ENCODE data around the gene SSTR5. TPM values are rescaled to one million over a fixed set of nuclear protein-coding genes. Genes with fewer than 3 reads are reported as not detected.

The SSTR5 gene
- total RNA-seq, 2 donors from 2014 or later = not detected

DNA sequence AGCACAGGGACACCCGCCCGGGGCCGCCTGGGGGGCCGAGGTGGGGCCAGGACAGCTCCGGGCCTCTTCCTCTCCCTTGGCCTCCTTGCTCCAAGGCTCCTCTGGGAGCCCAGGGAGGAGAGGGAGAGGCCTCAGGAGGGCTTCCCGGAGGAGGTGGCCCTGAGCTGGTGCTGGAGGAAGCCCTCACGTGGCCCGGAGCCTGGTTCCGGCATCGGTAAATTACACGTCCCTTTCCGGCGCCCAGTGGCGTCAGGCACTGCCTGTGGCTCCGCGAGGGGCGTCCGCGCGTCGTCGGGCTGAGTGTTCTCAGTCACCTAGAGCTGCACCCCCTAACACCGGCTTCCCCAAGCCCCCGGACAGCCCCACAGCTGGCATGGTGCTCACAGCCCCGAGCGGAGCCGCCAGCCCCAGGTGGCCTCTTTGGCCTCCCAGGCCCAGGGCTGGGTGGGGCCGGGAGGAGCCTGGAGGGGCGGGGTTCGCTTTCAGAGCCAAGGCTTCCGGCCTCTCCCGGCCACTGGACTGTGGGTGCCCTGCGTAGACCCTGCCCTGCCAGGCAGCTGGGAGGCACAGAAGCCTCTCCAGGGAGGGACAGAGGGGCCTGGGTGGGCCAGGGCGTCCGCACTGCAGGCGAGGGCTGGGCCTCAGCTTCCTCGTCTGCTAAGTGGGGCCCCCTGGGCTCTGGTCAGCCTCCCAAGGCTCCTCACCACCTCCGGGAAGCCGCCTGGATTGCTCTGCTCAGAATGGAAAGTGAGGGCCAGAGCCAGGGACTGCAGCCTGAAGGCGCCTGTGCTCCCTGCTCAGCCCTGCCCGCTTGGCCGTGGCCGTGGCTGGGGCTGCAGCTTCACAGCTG, 27.9 kb upstream of the SSTR5 start:
- no peaks in the 10 kb centered on the region for H3K27me3 Mint-ChIP-seq
- H3K4me1 Mint-ChIP-seq = no peaks in the 10 kb centered on the region
- no peak for DNase-seq
- no peaks in the 10 kb centered on the region for H3K36me3 Mint-ChIP-seq (ENCODE audit: low read depth)
- no peak for ATAC-seq
- no peak overlapping the region for H3K4me3 Mint-ChIP-seq
- no peaks in the 10 kb centered on the region for H3K9me3 ChIP-seq (ENCODE audit: control insufficient read depth, low read length, poor library complexity, severe bottlenecking)
- H3K27ac Mint-ChIP-seq = no peak overlapping the region

DNA sequence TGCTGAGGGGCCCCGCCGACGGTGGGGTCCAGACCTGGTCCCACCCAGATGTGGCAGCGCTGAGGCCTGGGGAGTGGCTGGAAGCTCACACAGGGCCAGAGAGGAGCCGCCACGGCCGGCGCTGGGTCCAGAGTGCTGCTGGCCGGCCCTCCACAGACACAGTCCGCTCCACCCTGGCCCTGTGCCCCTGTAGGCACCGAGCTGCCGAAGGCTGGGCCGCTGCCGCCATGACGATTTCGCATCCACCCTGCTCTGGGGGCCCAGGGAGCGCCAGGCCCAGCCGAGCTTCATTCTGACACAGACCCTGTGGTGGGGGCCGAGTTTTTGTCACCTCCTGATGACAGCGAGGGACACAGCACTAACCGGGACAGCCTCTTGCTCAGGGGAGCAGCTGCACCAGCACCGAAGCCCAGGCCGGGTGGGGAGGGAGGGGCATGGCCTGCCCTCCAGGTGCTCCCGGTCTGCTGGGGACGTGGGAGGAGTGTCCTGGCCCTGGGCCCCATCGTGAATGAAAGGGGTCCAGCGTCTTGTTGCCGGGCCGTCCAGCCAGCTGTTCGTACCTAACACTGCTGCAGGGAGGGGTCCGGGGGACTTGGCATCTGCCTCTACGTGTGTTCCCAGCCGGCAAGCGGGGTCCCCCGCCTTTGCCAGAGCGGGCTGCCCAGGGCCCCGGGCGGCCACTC, 27.1 kb upstream of the SSTR5 start:
- no peaks in the 10 kb centered on the region for H3K9me3 ChIP-seq (ENCODE audit: control insufficient read depth, low read length, poor library complexity, severe bottlenecking)
- ATAC-seq = no peak
- Mint-ChIP-seq H3K27me3 (no peaks in the 10 kb centered on the region), H3K36me3 (ENCODE audit: low read depth) (no peaks in the 10 kb centered on the region), H3K4me3 (no peak overlapping the region), H3K27ac (no peak overlapping the region), H3K4me1 (no peaks in the 10 kb centered on the region)
- DNase-seq = no peak

DNA sequence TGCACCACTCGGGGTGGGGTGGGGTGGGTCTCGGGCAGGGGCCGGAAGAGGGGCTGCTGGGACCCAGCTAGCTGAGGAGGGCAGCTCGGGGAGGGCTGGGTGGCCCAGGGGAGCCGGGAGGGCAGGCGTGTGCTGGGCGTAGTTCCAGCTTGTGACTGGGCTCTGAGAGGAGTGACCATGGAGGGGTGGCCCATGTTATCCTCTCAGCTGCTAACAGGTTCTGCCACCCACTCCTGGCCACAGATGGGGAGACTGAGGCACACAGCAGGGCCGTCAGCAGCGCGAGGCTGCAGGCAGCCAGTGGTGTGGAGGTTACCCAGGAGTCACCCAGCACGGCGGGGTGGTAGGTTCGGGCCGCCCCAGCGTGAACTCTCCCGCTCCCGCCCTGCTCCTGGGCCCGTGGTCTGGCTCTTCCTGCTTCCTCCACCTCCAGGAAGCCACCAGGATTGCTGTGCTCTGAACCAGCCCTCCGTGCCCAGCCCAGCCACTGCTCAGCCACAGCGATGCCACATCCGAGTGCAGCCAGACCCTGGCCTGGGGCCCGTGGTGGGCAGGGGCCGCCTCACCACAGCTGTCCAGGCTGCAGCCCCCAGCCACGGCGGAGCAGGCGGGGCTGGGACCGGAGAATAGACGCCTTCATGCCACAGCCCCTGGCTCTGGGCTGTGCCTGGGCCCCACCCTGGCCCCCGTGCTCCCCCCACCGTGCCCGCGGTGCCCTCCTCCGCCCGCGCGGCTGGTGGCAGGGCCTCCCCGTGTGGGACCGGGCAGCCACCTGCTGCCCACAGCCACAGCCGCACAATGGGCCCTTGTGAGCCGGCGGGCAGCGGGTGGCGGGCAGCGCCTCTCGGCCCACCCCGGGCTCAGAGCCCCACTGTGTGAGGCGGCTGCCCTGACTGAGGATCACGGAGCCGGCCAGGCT, 26.3 kb upstream of the SSTR5 start:
- Mint-ChIP-seq H3K4me3 (no peak overlapping the region), H3K27me3 (no peaks in the 10 kb centered on the region), H3K36me3 (ENCODE audit: low read depth) (no peaks in the 10 kb centered on the region), H3K4me1 (no peaks in the 10 kb centered on the region), H3K27ac (no peak overlapping the region)
- no peak for ATAC-seq
- no peaks in the 10 kb centered on the region for H3K9me3 ChIP-seq (ENCODE audit: control insufficient read depth, low read length, poor library complexity, severe bottlenecking)
- DNase-seq = no peak

DNA sequence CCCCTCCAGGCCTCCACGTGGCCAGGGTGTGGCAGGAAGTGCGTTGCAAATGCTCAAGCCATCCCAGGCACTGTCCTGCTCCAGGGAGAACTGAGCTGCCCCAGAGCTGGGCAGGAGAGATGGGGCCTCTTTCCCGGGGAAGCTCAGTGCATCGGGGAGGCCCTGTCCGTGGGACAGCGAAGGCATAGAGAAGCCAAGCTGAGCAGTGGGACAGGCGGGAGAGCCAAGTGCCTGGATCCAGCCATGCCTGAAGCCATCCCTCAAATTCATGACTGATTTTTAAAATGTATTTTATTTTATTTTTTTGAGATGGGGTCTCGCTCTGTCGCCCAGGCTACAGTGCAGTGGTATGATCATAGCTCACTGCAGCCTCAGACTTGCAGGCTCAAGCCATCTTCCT, 25.4 kb upstream of the SSTR5 start:
- H3K4me1 Mint-ChIP-seq = no peaks in the 10 kb centered on the region
- DNase-seq (no peak), ATAC-seq (no peak)
- no peak overlapping the region for H3K4me3 Mint-ChIP-seq
- H3K9me3 ChIP-seq (ENCODE audit: control insufficient read depth, low read length, poor library complexity, severe bottlenecking) = no peaks in the 10 kb centered on the region
- H3K27ac Mint-ChIP-seq = no peak overlapping the region
- no peaks in the 10 kb centered on the region for H3K36me3 Mint-ChIP-seq (ENCODE audit: low read depth)
- H3K27me3 Mint-ChIP-seq = no peaks in the 10 kb centered on the region

DNA sequence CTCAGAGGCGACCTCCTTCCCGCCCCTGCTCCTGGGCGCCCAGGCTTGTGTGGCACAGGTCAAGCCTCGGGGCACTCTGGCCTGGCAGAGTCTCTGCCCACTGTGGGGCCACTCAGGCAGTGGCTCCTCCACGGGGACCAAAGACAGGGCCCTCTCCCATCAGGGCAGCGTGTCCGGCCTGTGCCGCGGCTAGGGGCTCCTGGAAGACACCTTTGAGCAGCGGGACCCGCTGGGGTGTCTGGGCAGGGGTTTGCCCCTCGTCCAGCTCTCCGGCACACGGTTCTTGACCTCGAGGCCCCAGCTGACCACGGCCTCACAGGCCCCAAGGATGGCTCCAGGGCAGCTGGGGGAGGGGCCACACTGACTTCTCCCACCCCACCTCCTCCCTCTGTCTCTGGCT, 24.7 kb upstream of the SSTR5 start:
- H3K9me3 ChIP-seq (ENCODE audit: control insufficient read depth, low read length, poor library complexity, severe bottlenecking) = no peaks in the 10 kb centered on the region
- H3K4me3 Mint-ChIP-seq = no peak overlapping the region
- H3K27ac Mint-ChIP-seq = no peak overlapping the region
- ATAC-seq (no peak), DNase-seq (no peak)
- H3K36me3 Mint-ChIP-seq (ENCODE audit: low read depth) = no peaks in the 10 kb centered on the region
- no peaks in the 10 kb centered on the region for H3K27me3 Mint-ChIP-seq
- no peaks in the 10 kb centered on the region for H3K4me1 Mint-ChIP-seq

DNA sequence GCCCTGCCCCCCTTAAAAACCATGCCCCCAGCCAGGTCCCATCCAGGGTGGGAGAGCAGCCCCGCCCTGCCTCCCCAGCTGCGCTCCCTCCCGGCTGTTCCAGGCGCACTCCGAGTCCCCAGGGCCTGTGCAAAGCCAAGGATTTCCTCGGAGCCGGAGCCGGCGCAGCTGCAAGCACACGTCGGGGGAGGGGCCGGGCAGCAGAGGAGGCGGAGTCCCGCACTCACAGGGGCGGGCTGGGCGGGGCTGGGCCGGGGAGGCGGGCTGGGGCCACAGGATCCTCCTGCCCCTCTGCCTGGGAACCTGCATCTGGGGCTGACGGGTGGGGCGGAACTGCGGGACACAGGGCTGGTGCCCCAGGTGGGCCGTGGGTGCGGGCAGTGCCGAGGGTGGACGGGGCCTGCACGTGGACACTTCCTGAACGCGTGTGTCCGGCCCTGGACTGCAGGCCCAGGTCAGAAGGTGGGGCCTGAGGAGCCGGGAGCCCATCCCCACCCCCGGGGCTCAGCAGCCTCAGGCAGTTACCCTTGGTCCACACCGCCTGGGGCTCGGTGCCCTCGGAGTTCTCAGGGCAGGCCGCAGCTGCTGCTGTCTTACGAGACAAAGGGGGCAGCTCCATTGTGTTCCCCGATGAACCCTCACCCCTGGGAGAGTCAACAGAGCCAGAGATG, 24.0 kb upstream of the SSTR5 start:
- Mint-ChIP-seq H3K36me3 (ENCODE audit: low read depth) (no peaks in the 10 kb centered on the region), H3K27me3 (no peaks in the 10 kb centered on the region), H3K4me1 (no peaks in the 10 kb centered on the region), H3K27ac (no peak overlapping the region), H3K4me3 (no peak overlapping the region)
- ATAC-seq = no peak
- no peaks in the 10 kb centered on the region for H3K9me3 ChIP-seq (ENCODE audit: control insufficient read depth, low read length, poor library complexity, severe bottlenecking)
- DNase-seq = no peak

DNA sequence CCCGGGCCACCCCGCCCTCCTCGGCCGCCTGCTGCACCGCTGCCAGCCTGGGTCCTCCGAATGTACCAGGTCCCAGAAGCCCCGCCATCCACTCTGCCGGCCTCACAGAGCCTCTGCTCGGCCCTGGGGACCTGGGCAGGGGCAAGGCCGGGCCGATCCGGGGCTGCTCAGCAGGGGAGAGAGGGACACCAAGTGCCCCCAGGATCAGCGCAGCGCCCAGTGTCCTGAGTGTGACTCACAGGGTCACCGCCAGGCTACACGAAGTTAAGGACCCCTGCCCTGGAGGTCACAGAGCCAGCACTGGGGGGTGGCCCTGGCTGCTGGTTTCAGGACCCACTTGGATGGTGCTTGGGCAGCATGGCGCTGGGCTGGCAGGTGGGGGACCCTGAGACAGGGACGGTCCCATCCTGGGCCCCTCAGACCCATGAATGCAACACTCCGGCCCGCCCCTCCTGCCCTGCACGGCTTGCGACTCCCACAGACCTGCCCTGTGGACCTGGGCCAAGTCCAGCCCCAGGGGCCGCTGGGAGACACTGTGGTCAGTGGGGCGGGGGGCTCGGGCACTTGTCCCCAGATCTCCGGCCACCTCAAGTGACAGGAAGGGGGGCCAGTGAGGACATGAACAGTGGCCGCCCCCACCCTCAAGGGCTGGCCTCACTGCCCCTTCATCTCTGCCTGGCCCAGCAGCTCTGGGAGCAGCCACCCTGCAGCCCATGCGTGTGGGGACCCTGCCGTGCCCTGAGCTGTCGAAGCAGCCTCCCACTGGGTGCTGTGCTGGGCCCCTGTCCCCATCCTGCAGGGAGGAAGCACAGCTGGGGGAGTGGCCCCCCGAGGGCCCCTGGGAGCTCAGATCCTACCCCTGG, 23.2 kb upstream of the SSTR5 start:
- Mint-ChIP-seq H3K27me3 (no peaks in the 10 kb centered on the region), H3K4me3 (no peak overlapping the region), H3K36me3 (ENCODE audit: low read depth) (no peaks in the 10 kb centered on the region), H3K4me1 (no peaks in the 10 kb centered on the region), H3K27ac (no peak overlapping the region)
- H3K9me3 ChIP-seq (ENCODE audit: control insufficient read depth, low read length, poor library complexity, severe bottlenecking) = no peaks in the 10 kb centered on the region
- DNase-seq (no peak), ATAC-seq (no peak)

DNA sequence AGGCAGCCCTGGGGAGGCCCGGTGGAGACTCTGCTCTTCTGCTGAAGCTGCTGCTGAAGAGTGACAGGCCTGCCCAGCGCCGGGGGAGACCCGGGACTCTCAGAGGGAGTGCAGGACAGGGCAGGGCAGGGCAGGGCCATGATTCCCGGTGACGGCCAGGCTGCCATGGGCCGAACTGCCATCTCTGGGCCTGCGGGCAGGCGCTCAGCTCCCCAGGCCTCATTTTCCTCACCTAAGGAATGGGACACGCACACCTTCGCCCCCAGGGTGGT, 22.6 kb upstream of the SSTR5 start:
- no peaks in the 10 kb centered on the region for H3K27me3 Mint-ChIP-seq
- no peak for ATAC-seq
- DNase-seq = no peak
- no peak overlapping the region for H3K4me3 Mint-ChIP-seq
- no peaks in the 10 kb centered on the region for H3K36me3 Mint-ChIP-seq (ENCODE audit: low read depth)
- H3K27ac Mint-ChIP-seq = no peak overlapping the region
- no peaks in the 10 kb centered on the region for H3K4me1 Mint-ChIP-seq
- no peaks in the 10 kb centered on the region for H3K9me3 ChIP-seq (ENCODE audit: control insufficient read depth, low read length, poor library complexity, severe bottlenecking)

DNA sequence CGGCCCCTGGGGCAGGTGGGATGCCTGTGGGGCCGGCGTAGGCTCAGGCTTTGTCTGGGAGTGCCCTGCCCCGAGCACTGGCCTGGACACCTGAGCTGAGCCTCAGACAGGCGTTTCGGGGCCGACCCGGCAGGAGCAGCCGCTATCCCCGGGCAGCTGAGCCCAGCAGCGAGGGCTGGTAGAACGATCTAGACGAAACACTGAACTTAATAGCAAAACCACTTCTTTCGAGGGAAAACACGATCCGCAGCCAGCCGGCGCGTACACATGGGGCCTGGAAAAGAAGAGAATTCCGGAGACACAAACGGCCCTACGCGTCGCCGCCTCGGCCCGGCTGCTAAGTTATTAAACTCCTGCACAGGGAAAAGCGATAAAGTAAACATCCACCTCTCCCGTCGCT, 22.0 kb upstream of the SSTR5 start:
- peaks cover 2% of the 10 kb centered on the region for H3K4me1 Mint-ChIP-seq
- ATAC-seq = no peak
- H3K4me3 Mint-ChIP-seq = no peak overlapping the region
- H3K27me3 Mint-ChIP-seq = no peaks in the 10 kb centered on the region
- no peaks in the 10 kb centered on the region for H3K9me3 ChIP-seq (ENCODE audit: control insufficient read depth, low read length, poor library complexity, severe bottlenecking)
- H3K27ac Mint-ChIP-seq = no peak overlapping the region
- DNase-seq = no peak
- no peaks in the 10 kb centered on the region for H3K36me3 Mint-ChIP-seq (ENCODE audit: low read depth)

DNA sequence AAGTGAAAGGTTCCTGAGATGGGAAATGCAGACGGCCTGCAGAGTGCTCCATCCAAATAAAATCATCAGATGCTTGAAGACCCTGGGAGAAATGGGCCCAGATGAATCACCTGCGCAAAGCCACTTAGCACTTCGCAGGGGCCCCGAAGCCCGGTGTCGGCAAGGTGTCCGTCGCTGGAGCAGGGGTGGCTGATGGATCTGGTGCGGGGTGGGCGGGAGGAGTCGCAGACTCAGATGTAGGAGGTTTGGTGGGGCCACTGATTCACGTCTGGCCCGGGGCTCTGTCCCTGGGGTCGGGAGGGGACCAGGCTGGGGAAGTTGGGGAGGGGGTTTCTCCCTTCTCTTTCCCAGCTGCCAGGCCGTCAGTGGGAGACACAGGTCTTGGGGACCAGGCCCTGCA, 21.6 kb upstream of the SSTR5 start:
- H3K36me3 Mint-ChIP-seq (ENCODE audit: low read depth) = no peaks in the 10 kb centered on the region
- no peak overlapping the region for H3K27ac Mint-ChIP-seq
- no peak overlapping the region for H3K4me3 Mint-ChIP-seq
- no peaks in the 10 kb centered on the region for H3K9me3 ChIP-seq (ENCODE audit: control insufficient read depth, low read length, poor library complexity, severe bottlenecking)
- no peaks in the 10 kb centered on the region for H3K27me3 Mint-ChIP-seq
- no peak for DNase-seq
- H3K4me1 Mint-ChIP-seq = peaks cover 2% of the 10 kb centered on the region
- ATAC-seq = no peak

DNA sequence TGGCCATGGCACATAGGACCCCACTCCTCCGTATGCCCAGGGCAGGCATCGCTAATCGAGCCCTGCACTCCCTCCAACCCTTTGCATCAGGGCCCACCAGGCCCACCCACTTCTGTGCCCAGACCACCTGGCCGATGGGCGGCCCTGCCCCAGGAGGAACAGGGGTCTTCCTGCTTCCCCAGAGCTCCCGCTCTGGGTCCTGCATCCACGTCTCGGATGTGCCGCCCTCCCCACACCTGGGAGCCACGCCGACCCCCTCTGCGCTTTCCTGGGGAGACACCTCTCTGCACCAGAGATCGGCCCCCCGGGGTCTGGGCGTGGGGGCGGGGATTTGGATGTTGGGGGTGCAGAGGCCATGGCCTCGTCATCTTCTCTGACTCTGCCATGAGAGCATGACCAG, 21.1 kb upstream of the SSTR5 start:
- DNase-seq (no peak), ATAC-seq (no peak)
- Mint-ChIP-seq H3K27ac (no peak overlapping the region), H3K4me3 (no peak overlapping the region), H3K4me1 (peaks cover 2% of the 10 kb centered on the region), H3K36me3 (ENCODE audit: low read depth) (no peaks in the 10 kb centered on the region), H3K27me3 (no peaks in the 10 kb centered on the region)
- H3K9me3 ChIP-seq (ENCODE audit: control insufficient read depth, low read length, poor library complexity, severe bottlenecking) = no peaks in the 10 kb centered on the region

DNA sequence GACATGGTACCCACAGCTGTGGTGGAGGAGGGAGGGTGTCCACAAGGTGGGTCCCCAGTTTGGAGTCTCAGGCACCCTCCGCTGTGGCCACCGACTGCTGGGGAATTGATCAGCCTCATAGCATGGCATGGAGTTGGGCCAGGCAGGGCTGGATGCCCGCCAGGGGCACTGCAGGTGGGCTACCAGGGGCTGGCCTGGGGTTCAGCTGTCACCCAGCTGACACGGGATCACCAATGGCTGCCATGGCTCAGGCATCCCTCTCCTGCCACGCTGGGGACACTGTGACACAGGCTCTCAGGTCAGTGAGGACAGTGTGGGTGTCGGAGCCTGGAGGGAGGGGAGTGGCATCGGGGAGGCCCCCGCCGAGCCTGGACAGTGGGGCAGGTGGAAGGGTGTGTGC, 19.8 kb upstream of the SSTR5 start:
- no peaks in the 10 kb centered on the region for H3K27me3 Mint-ChIP-seq
- H3K9me3 ChIP-seq (ENCODE audit: control insufficient read depth, low read length, poor library complexity, severe bottlenecking) = no peaks in the 10 kb centered on the region
- peaks cover 2% of the 10 kb centered on the region for H3K4me1 Mint-ChIP-seq
- H3K36me3 Mint-ChIP-seq (ENCODE audit: low read depth) = no peaks in the 10 kb centered on the region
- no peak for ATAC-seq
- no peak overlapping the region for H3K4me3 Mint-ChIP-seq
- no peak for DNase-seq
- H3K27ac Mint-ChIP-seq = no peak overlapping the region
